HG03045 (cell line): ENCODE results near the gene CAGE1.
"Not testable (repeated sequence)": the region's sequence is repeated elsewhere in the genome, so short reads cannot be mapped to it uniquely, and the experiment has no call there.

ENCODE experiments used
- ATAC-seq: cut with Tn5 transposase; IDR thresholded peaks from one replicate; pipeline ENCODE4 v1.9.1; 2021; ENCODE audit warnings: mild to moderate bottlenecking, moderate library complexity; ENCODE audit not compliant: unreplicated experiment

Gene CAGE1

GRCh38 chr6:7341271-7341670 lies 48.3 kb downstream of the CAGE1 start:
- no peak for ATAC-seq

- ATAC-seq: not testable (repeated sequence)
Observed at GRCh38 chr6:7339007-7339732, 50.4 kb downstream of the CAGE1 start.

GRCh38 chr6:7338031-7338430 lies 51.5 kb downstream of the CAGE1 start:
- ATAC-seq: no peak

GRCh38 chr6:7335519-7335918 lies 54.0 kb downstream of the CAGE1 start:
- no peak for ATAC-seq

GRCh38 chr6:7334685-7335084 lies 54.9 kb downstream of the CAGE1 start:
- no peak for ATAC-seq

- ATAC-seq: no peak
Observed at GRCh38 chr6:7332090-7332745, 57.3 kb downstream of the CAGE1 start.

- no peak for ATAC-seq
Observed at GRCh38 chr6:7331452-7331851, 58.1 kb downstream of the CAGE1 start.

- no peak for ATAC-seq
Observed at GRCh38 chr6:7328243-7328642, 61.3 kb downstream of the CAGE1 start.

GRCh38 chr6:7325750-7326149 lies 63.8 kb downstream of the CAGE1 start:
- no peak for ATAC-seq

GRCh38 chr6:7324520-7324919 lies 65.0 kb downstream of the CAGE1 start:
- no peak for ATAC-seq

- no peak for ATAC-seq
Observed at GRCh38 chr6:7323074-7323473, 66.5 kb downstream of the CAGE1 start.

GRCh38 chr6:7321866-7322265 lies 67.7 kb downstream of the CAGE1 start:
- not testable (repeated sequence) for ATAC-seq

- ATAC-seq: not testable (repeated sequence)
Observed at GRCh38 chr6:7319406-7319805, 70.1 kb downstream of the CAGE1 start.

GRCh38 chr6:7317538-7317937 lies 72.0 kb downstream of the CAGE1 start:
- no peak for ATAC-seq

GRCh38 chr6:7316658-7317533 lies 72.6 kb downstream of the CAGE1 start:
- ATAC-seq: no peak

GRCh38 chr6:7315948-7316365 lies 73.6 kb downstream of the CAGE1 start:
- no peak for ATAC-seq

GRCh38 chr6:7315087-7315947 lies 74.2 kb downstream of the CAGE1 start:
- not testable (repeated sequence) for ATAC-seq

- ATAC-seq: no peak
Observed at GRCh38 chr6:7314414-7314813, 75.1 kb downstream of the CAGE1 start.

GRCh38 chr6:7313505-7314165 lies 75.9 kb downstream of the CAGE1 start:
- no peak for ATAC-seq
